Activated naive CD8-positive, alpha-beta T cell treated with anti-CD3 and anti-CD28 coated beads, Interleukin-2, amount 10 ng/mL, durations not matched to agents 7 days and 5 days (primary cell): ENCODE results near the gene DIABLO. TPM values are rescaled to one million over a fixed set of nuclear protein-coding genes. Genes with fewer than 3 reads are reported as not detected.
A peak's percentile ranks its signal among the peaks of the same experiment; 100 is the strongest.

Experiments
- ATAC-seq: fragments of 150-1000 bp; cut with Tn5 transposase; one replicate; pipeline ENCODE4 v1.10.0; 2021; ENCODE audit warnings: low read depth, moderate library complexity
- POLR2A ChIA-PET: fragments of 350-600 bp; sonication (Branson Sonifier 250); formaldehyde crosslinking; loops from one replicate; lab custom pipeline; 2021; ENCODE audit warnings: antibody characterized with exemption; lab: Charles Lee
- DNase-seq: peaks from one replicate; pipeline ENCODE4 v3.0.0; 2021
- H3K27ac Mint-ChIP-seq: one replicate; pipeline ENCODE4 v1.8.0; 2022; ENCODE audit warnings: mild to moderate bottlenecking, mixed read lengths
- H3K27me3 Mint-ChIP-seq: one replicate; pipeline ENCODE4 v1.8.0; 2022; ENCODE audit warnings: mild to moderate bottlenecking, moderate library complexity, mixed read lengths
- H3K36me3 Mint-ChIP-seq: one replicate; pipeline ENCODE4 v1.8.0; 2021; ENCODE audit warnings: mild to moderate bottlenecking, mixed read lengths
- H3K4me1 Mint-ChIP-seq: one replicate; pipeline ENCODE4 v1.8.0; 2021; ENCODE audit warnings: mixed read lengths
- H3K4me3 Mint-ChIP-seq: one replicate; pipeline ENCODE4 v1.8.0; 2022; ENCODE audit warnings: mild to moderate bottlenecking, moderate library complexity, mixed read lengths
- H3K9me3 Mint-ChIP-seq: one replicate; pipeline ENCODE4 v1.8.0; 2021; ENCODE audit warnings: mixed read lengths
- total RNA-seq, 2 experiments: library from RNA; stranded (reverse); gene quantifications; one replicate each; pipeline ENCODE4 v1.2.3, GENCODE V29; 2021

DIABLO gene
- total RNA-seq, 2 experiments from 2014 or later, result 44.4 to 45.5 TPM

DNA sequence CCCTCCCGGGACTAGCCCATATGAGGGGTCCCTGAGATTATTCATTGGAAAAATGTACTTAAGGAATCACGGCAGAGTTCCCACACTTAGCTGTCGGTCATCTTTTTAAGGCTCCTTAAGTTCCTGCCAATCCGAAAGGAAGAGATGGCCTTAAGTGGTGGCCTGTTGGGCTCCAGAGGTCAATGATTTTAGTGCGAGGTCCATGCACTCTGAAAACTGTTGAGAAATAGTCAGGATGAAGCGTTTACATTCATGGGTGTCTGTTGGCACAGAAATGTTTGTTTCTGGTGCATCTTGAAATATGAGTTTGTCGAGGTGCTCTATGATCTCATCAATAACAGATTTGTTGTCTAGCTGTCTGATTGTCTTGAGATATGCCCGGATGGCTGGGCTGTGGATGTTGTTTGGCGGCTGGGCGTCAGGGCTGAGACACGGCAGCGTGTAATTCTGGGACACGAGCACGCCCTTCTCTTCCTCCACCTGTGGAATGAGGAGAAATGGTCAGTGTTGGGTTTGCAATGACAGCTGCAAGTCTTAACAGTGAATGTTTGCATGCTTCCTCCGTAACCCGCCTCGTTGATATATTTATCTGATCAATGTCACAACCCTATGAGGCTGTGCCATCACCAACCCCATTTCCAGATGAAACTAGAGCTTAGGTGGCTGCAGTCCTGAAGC is 53.5 kb downstream of the DIABLO start:
- H3K4me1 Mint-ChIP-seq, result no peaks in the 10 kb centered on the region
- POLR2A ChIA-PET, result interaction anchor here (0.5 kb wide), 1 partner anchor 216 kb away, joined by 7 read pairs; no protein-coding TSS in a partner anchor
- ATAC-seq (no peak), DNase-seq (no peak)
- H3K4me3 Mint-ChIP-seq, result no peak overlapping the region
- no peaks in the 10 kb centered on the region for H3K9me3 Mint-ChIP-seq
- H3K27ac Mint-ChIP-seq, result no peak overlapping the region
- no peaks in the 10 kb centered on the region for H3K36me3 Mint-ChIP-seq
- H3K27me3 Mint-ChIP-seq, result no peaks in the 10 kb centered on the region

DNA sequence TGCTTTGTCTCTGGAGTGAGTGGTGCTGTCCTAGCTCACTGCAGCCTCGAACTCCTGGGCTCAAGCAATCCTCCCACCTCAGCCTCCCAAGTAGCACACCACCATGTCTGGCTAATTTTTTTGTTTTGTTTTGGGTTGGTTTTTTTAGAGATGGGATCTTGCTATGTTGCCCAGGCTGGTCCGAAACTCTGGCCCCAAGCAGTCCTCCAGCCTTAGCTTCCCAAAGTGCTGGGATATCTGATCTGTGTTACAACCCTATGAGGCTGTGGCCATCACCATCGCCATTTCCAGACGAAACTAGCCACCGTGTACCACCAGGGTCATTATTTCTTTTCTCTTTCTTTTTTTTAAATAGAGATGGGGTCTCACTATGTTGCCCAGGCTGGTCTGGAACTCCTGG is 54.5 kb downstream of the DIABLO start:
- H3K27me3 Mint-ChIP-seq, result no peaks in the 10 kb centered on the region
- no peaks in the 10 kb centered on the region for H3K36me3 Mint-ChIP-seq
- no peaks in the 10 kb centered on the region for H3K9me3 Mint-ChIP-seq
- no peak for DNase-seq
- no peak for ATAC-seq
- no peaks in the 10 kb centered on the region for H3K4me1 Mint-ChIP-seq
- no peak overlapping the region for H3K27ac Mint-ChIP-seq
- no peak overlapping the region for H3K4me3 Mint-ChIP-seq
- POLR2A ChIA-PET, result no interaction called here

DNA sequence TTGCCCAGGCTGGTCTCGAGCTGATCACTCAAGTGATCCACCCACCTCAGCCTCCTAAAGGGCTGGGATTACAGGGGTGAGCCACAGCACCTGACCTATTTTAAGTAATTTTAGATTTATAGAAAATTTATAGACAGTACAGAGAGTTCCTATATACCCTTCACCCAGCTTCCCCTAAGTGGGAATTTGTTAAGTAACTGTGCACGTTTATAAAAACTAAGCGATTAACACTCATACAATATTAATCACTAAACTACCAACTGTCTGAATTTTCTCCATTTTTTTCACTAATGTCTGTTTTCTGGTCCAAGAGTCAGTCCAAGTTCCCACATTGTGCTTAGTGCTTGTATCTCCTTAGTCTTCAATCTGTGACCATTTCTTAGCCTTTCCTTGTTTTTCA is 57.4 kb downstream of the DIABLO start:
- Mint-ChIP-seq H3K9me3 (no peaks in the 10 kb centered on the region), H3K36me3 (no peaks in the 10 kb centered on the region), H3K4me3 (no peak overlapping the region), H3K27ac (no peak overlapping the region), H3K27me3 (no peaks in the 10 kb centered on the region), H3K4me1 (no peaks in the 10 kb centered on the region)
- POLR2A ChIA-PET, result interaction anchor here (0.7 kb wide), 1 partner anchor 920 kb away, joined by 3 read pairs; no protein-coding TSS in a partner anchor
- DNase-seq (no peak), ATAC-seq (no peak)

DNA sequence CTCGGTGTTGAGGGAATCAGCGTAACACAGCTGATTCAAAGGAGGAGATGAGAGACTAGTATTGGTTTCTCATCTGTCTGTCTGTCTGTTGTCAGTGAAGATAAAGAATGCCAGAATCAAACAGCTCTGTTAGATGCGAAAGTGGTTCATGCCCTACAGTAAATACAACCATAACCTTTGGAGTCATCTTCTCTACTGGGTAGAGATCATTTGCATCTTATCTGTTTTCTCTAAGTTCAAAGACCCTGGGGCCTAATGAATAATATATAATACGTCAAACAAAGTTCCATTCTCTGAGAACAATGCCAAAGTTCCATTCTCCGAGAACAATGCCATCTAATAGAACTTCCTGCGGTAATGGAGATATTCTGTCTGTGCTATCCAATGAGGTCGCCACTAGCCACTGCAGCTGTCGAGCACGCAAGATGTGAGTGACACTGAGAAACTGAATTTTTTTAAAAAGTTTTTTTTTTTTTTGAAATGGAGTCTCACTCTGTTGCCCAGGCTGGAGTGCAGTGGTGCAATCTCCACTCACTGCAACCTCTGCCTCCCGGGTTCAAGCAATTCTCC is 58.4 kb downstream of the DIABLO start:
- no peaks in the 10 kb centered on the region for H3K36me3 Mint-ChIP-seq
- H3K4me3 Mint-ChIP-seq, result no peak overlapping the region
- H3K27ac Mint-ChIP-seq, result no peak overlapping the region
- DNase-seq, result no peak
- no peaks in the 10 kb centered on the region for H3K27me3 Mint-ChIP-seq
- ATAC-seq, result no peak
- no peaks in the 10 kb centered on the region for H3K9me3 Mint-ChIP-seq
- peaks cover 2% of the 10 kb centered on the region for H3K4me1 Mint-ChIP-seq
- POLR2A ChIA-PET, result interaction anchor here (0.7 kb wide), 1 partner anchor 919 kb away, joined by 3 read pairs; no protein-coding TSS in a partner anchor

DNA sequence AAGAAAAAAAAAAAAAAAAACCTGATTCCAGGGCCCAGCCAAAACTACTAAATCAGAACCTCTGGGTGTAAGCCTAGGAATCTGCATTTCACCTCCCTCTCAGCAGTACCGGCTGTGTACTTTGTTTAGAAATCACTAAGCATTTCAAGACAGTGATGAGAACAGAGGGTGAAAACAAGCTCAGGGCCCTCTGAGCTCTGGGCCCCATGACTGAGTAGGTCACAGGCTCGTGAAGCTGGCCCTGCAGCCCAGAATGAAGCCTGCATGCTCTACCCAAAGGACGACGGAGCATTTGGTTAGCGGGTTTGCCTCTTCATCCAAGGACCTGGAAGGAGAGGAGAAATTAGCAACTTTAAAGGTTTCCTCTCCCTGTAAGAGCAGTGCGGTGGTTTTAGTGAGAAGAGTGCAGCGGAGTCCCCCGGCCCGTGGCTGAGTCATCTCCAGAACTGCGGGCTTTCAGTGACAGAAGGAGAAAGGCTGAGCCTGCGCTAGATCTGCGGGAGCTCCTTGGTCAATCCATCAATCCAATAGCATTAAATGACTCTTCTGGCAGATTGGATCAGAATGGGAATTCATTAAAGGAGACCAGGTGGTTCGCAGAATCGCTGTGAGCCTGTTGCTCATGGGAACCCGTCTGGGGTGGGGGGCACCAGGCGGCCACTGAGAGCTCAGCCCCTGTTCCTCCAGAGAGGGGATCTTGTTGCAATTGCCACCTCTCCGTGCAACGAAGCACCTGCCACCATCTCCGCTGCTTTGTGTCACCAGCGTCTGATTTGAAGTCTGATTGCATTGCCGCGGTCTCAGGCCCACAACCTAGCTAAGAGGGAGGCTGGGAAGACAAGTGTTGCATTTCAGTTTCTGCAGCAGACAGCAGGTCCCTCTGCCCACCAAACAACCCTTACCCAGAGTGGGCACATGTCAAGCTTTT is 59.2 kb downstream of the DIABLO start:
- no peak overlapping the region for H3K4me3 Mint-ChIP-seq
- H3K9me3 Mint-ChIP-seq, result no peaks in the 10 kb centered on the region
- POLR2A ChIA-PET, result no interaction called here
- H3K27me3 Mint-ChIP-seq, result no peaks in the 10 kb centered on the region
- H3K4me1 Mint-ChIP-seq, result peaks cover 9% of the 10 kb centered on the region
- peak; percentile 17 for ATAC-seq
- H3K27ac Mint-ChIP-seq, result no peak overlapping the region
- DNase-seq, result no peak
- H3K36me3 Mint-ChIP-seq, result no peaks in the 10 kb centered on the region

DNA sequence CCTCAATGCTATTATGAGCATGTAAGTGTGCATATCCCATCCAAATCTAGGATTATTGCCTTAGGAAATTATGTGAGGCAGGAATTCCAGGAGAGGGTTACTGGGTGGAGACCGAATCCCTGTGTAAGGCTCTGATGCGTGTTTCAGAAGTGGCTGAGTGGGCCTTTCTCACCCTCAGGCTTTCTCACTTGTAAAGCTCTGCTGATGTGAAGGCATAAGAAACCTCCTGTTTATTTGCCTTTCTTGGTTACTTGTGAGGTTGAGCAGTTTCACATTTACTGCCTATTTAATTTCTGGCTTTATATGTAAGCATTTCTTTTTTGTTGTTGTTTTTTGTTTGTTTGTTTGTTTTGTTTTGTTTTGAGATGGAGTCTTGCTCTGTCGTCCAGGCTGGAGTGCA is 62.9 kb downstream of the DIABLO start:
- DNase-seq, result no peak
- ATAC-seq, result no peak
- Mint-ChIP-seq H3K27ac (no peak overlapping the region), H3K27me3 (no peaks in the 10 kb centered on the region), H3K36me3 (no peaks in the 10 kb centered on the region), H3K9me3 (no peaks in the 10 kb centered on the region), H3K4me1 (peaks cover 10% of the 10 kb centered on the region), H3K4me3 (no peak overlapping the region)
- POLR2A ChIA-PET, result no interaction called here

DNA sequence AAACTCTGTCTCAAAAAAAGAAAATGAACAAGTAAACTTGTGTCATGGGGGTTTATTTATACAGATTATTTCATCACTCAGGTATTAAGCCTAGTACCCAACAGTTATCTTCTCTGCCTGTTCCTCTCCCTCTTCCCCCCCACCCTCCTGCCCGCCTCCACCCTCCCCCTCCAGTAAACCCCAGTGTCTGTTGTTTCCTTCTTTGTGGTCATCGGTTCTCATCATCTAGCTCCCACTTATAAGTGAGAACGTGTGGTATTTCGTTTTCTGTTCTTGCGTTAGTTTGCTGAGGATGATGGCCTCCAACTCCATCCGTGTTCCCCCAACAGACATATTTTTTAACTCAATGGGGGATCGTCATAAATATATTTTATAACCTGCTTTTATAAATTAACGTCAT is 64.2 kb downstream of the DIABLO start:
- POLR2A ChIA-PET, result no interaction called here
- Mint-ChIP-seq H3K4me3 (peak overlapping the region; percentile 62), H3K27ac (peak overlapping the region; percentile 76), H3K4me1 (peaks cover 10% of the 10 kb centered on the region), H3K36me3 (no peaks in the 10 kb centered on the region), H3K9me3 (no peaks in the 10 kb centered on the region), H3K27me3 (no peaks in the 10 kb centered on the region)
- ATAC-seq (peak; percentile 65), DNase-seq (no peak)

DNA sequence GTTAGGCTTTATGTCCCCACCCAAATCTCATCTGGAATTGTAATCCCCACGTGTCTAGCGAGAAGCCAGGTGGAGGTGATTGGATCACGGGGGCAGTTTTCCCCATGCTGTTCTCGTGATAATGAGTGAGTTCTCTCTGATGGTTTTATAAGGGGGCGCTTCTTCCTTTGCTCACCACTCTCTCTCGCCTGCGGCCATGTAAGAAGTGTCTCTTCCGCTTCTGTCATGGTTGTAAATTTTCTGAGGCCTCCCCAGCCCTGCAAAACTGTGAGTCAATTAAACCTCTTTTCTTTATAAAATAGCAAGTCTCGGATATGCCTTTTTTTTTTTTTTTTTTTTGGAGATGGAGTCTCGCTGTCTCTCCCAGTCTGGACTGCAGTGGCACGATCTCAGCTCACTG is 65.1 kb downstream of the DIABLO start:
- ATAC-seq (no peak), DNase-seq (no peak)
- Mint-ChIP-seq H3K9me3 (no peaks in the 10 kb centered on the region), H3K36me3 (no peaks in the 10 kb centered on the region), H3K4me3 (no peak overlapping the region), H3K27me3 (no peaks in the 10 kb centered on the region), H3K27ac (no peak overlapping the region), H3K4me1 (peaks cover 10% of the 10 kb centered on the region)
- POLR2A ChIA-PET, result no interaction called here

DNA sequence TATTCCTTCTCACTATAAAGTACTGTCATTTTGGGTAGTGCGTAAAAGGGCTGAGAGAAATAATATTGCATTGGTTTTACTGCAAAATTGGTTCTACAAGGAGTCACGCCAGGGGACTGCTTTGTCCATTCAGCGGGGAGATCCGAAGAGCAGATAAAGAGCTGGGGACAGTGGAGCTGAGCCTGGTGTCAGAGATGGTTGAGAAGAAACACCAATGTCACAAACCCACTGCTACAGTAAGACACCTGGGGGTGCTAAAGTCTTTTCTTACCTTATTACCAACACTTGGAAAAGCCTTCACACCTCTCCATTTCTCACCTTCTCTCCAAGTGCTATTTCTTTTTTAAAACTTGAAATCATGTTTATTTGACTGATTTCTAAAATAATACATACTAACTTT is 66.0 kb downstream of the DIABLO start:
- Mint-ChIP-seq H3K36me3 (no peaks in the 10 kb centered on the region), H3K27me3 (no peaks in the 10 kb centered on the region)

DNA sequence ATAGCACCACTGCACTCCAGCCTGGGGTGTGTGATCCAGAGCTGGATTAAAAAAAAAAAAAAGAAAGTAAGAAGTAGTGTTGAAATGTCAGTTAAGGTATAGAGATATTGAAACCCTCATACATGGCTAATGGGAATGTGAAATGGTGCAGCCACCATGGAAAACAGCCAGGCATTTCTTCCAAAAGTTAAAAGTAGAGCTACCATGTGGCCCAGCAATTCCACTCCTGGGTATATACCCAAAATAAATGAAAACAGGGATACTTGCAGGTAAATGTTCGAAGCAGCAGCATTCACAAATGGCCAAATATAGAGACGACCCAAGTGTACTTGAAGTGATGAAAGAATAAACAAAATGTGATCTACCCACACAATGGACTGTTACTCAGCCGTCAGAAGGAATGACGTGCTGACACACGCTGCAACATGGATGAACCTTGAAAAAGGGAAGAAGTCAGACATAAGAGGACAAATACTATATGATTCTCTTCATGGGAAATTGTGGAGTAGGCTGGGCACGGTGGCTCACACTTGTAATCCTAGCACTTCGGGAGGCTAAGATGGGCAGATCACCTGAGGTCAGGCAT is 67.1 kb downstream of the DIABLO start:
- Mint-ChIP-seq H3K9me3 (no peaks in the 10 kb centered on the region), H3K4me1 (peaks cover 10% of the 10 kb centered on the region), H3K36me3 (no peaks in the 10 kb centered on the region), H3K4me3 (no peak overlapping the region), H3K27ac (no peak overlapping the region), H3K27me3 (no peaks in the 10 kb centered on the region)
- no peak for DNase-seq
- POLR2A ChIA-PET, result interaction anchor here (0.7 to 1.1 kb wide), 2 partner anchors 26 to 32 kb away, joined by 3 read pairs; no protein-coding TSS in a partner anchor
- no peak for ATAC-seq

More for the DNA sequence above, 66.0 kb downstream of the DIABLO start:
- DNase-seq (no peak), ATAC-seq (no peak)
- Mint-ChIP-seq H3K27ac (no peak overlapping the region), H3K4me1 (peaks cover 10% of the 10 kb centered on the region), H3K4me3 (no peak overlapping the region), H3K9me3 (no peaks in the 10 kb centered on the region)
- POLR2A ChIA-PET, result interaction anchor here (0.5 to 1.1 kb wide), 2 partner anchors 31 to 34 kb away, joined by 3 read pairs; no protein-coding TSS in a partner anchor

Other genes with a start within 250 kb of the DIABLO start
- 1 to 10 TPM; 6.3 to 7.3 TPM for gene BCL7A, start 204.2 kb downstream of the DIABLO start, total RNA-seq
- 10 to 100 TPM; 61.0 to 61.7 TPM for gene MLXIP, start 147.3 kb downstream of the DIABLO start, total RNA-seq
- not detected for gene IL31, start 51.8 kb downstream of the DIABLO start, total RNA-seq
- gene LRRC43, start 42.9 kb downstream of the DIABLO start, total RNA-seq, result under 1 TPM in 1 of 2 experiments, not detected in 1; 0.50 TPM
- gene B3GNT4, start 22.3 kb downstream of the DIABLO start, total RNA-seq, result 1 to 10 TPM; 1.1 to 1.6 TPM
- 10 to 100 TPM; 27.8 to 29.7 TPM for gene VPS33A, start 40.4 kb upstream of the DIABLO start, total RNA-seq
- 10 to 100 TPM; 61.2 to 61.5 TPM for gene CLIP1, start 196.6 kb upstream of the DIABLO start, total RNA-seq